ENCODE measurements around the gene NDUFB8.

NDUFB8 gene

GRCh38 chr10:100553929-100554328 is 24.3 kb upstream of the NDUFB8 start:
- H3K27ac ChIP-seq (replicated peaks), result no peak overlapping the region
- no peaks in the 10 kb centered on the region for H3K27me3 ChIP-seq (ENCODE audit: insufficient read depth, poor library complexity, severe bottlenecking)
- no peak overlapping the region for H3K4me3 ChIP-seq (replicated peaks; ENCODE audit: insufficient read depth, low read length)
- TF ChIP-seq SPI1 (IDR thresholded peaks at IDR 0.05; ENCODE audit: borderline replicate concordance, low read depth) (peak; percentile 82), GABPA (IDR thresholded peaks at IDR 0.05; ENCODE audit: low read depth) (no peak)
- no peak for DNase-seq (ENCODE audit: low read depth in 1 of 2, low spot score in 1 of 2)

GRCh38 chr10:100551738-100552137 is 22.1 kb upstream of the NDUFB8 start:
- Histone ChIP-seq H3K4me3 (replicated peaks; ENCODE audit: insufficient read depth, low read length) (no peak overlapping the region), H3K27ac (replicated peaks) (no peak overlapping the region), H3K27me3 (ENCODE audit: insufficient read depth, poor library complexity, severe bottlenecking) (no peaks in the 10 kb centered on the region)
- TF ChIP-seq CTCF (IDR thresholded peaks at IDR 0.05; ENCODE audit: insufficient read depth, low read length), result no peak
- no peak for TF ChIP-seq REST (IDR thresholded peaks at IDR 0.05; ENCODE audit: insufficient replicate concordance, low read depth)
- no peak for TF ChIP-seq GABPA (IDR thresholded peaks at IDR 0.05; ENCODE audit: low read depth)
- TF ChIP-seq SPI1 (IDR thresholded peaks at IDR 0.05; ENCODE audit: borderline replicate concordance, low read depth), result no peak
- no peak for TF ChIP-seq POLR2AphosphoS5 (IDR thresholded peaks at IDR 0.05; ENCODE audit: low read depth)
- no peak for DNase-seq (ENCODE audit: low read depth in 1 of 2, low spot score in 1 of 2)

GRCh38 chr10:100551196-100551595 is 21.5 kb upstream of the NDUFB8 start:
- DNase-seq (ENCODE audit: low read depth in 1 of 2, low spot score in 1 of 2), result peak; percentile 25 to 37
- Histone ChIP-seq H3K27me3 (ENCODE audit: insufficient read depth, poor library complexity, severe bottlenecking) (no peaks in the 10 kb centered on the region), H3K4me3 (replicated peaks; ENCODE audit: insufficient read depth, low read length) (no peak overlapping the region), H3K27ac (replicated peaks) (no peak overlapping the region)
- TF ChIP-seq POLR2AphosphoS5 (IDR thresholded peaks at IDR 0.05; ENCODE audit: low read depth), result no peak
- no peak for TF ChIP-seq SPI1 (IDR thresholded peaks at IDR 0.05; ENCODE audit: borderline replicate concordance, low read depth)
- no peak for TF ChIP-seq GABPA (IDR thresholded peaks at IDR 0.05; ENCODE audit: low read depth)
- TF ChIP-seq CTCF (IDR thresholded peaks at IDR 0.05; ENCODE audit: insufficient read depth, low read length), result no peak
- no peak for TF ChIP-seq REST (IDR thresholded peaks at IDR 0.05; ENCODE audit: insufficient replicate concordance, low read depth)

GRCh38 chr10:100544950-100545349 is 15.3 kb upstream of the NDUFB8 start:
- no peak overlapping the region for H3K4me3 ChIP-seq (replicated peaks; ENCODE audit: insufficient read depth, low read length)
- H3K27me3 ChIP-seq (ENCODE audit: insufficient read depth, poor library complexity, severe bottlenecking), result no peaks in the 10 kb centered on the region
- TF ChIP-seq CTCF (IDR thresholded peaks at IDR 0.05; ENCODE audit: insufficient read depth, low read length) (no peak), POLR2AphosphoS5 (IDR thresholded peaks at IDR 0.05; ENCODE audit: low read depth) (no peak), REST (IDR thresholded peaks at IDR 0.05; ENCODE audit: insufficient replicate concordance, low read depth) (no peak), SPI1 (IDR thresholded peaks at IDR 0.05; ENCODE audit: borderline replicate concordance, low read depth) (no peak), GABPA (IDR thresholded peaks at IDR 0.05; ENCODE audit: low read depth) (no peak)
- no peak overlapping the region for H3K27ac ChIP-seq (replicated peaks)
- no peak for DNase-seq (ENCODE audit: low read depth in 1 of 2, low spot score in 1 of 2)

Data from HL-60 (cell line).